ENCODE results near the gene GPR89A.

The GPR89A gene

DNA sequence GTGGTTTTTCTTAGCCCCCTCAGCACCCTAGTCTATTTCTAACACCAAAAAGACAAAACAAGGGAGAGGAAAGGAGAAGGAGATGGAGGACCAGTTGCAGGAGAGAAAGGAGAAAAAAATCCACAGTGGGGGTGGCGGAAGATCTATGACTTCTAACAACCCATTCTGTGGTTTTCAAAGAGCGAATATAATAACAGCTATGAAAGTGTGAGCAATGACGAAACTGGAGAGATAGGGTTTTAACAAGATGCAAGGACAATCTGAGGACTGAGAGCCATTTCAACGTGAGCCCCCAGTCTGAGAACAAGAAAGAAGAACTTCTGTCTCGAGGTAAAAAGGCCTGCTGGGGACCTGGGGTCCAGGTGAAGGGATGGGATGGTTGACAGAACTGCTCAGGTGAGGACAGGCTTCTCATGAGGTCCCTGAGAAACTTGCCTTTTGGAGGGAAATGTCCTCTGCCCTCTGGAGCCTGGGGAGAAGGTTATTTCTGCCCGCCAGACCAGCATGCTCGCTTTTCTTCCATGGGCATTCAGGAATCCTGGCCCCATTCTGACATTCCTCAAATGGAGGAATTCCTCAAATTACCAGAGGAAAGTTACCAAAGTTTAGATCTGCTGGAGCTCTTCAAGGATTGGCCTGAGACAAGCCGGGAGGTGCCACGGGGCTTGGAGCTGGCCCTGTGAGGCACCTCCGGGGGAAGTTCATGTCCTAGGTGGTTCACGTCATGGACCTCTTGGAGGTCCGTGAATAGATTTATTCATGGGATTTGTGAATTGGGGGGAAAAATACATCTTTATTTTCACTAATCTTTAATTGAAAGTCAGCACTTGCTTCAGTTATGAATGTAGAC is 111.7 kb downstream of the GPR89A start, which contains the start of gene CD160:
Gene CD160, plus strand, starts transcription at position 270 of the 850 bp plus-strand sequence. CDS start 8,829 bp downstream, outside the sequence.
- DNase-seq = no peak

Measured in NCI-H2081 treated with DMSO at 0.1 percent for 48 hours (cell line).